H1 (cell line): ENCODE measurements around the gene SPOPL. TPM values are rescaled to one million over a fixed set of nuclear protein-coding genes. Genes with fewer than 3 reads are reported as not detected.

ENCODE experiments used
- CTCF ChIA-PET: fragments of 300-600 bp; sonication (Branson Sonifier 250); formaldehyde crosslinking; loops from one replicate; lab custom pipeline; 2021; ENCODE audit not compliant: partially characterized antibody; lab: Charles Lee
- POLR2A ChIA-PET: fragments of 300-600 bp; sonication (Branson Sonifier 250); formaldehyde crosslinking; loops from one replicate; lab custom pipeline; 2021; ENCODE audit warnings: inconsistent platforms; ENCODE audit not compliant: partially characterized antibody; lab: Charles Lee
- DNase-seq, 2 experiments: peaks; one replicate each; pipeline versions ENCODE4 v3.0.0 to v3.0.0-alpha.2; 2010 to 2022; ENCODE audit warnings: low spot score in 2 of 2, low read depth in 1 of 2, mixed read lengths in 1 of 2
- FAIRE-seq: peaks from 2 replicates; lab custom pipeline; 2011; peaks lifted over from hg19 to GRCh38; lab: Jason Lieb, UNC
- H2AFZ ChIP-seq: 2 replicates; pipeline ENCODE4 v1.8.1; 2012; ENCODE audit warnings: low read length, inconsistent platforms
- H2AK5ac ChIP-seq: 2 replicates; pipeline ENCODE4 v1.6.1; 2013; ENCODE audit warnings: low read depth, low read length
- H2BK120ac ChIP-seq: replicated peaks from 2 replicates; pipeline ENCODE3; 2013; ENCODE audit warnings: low read depth, low read length, inconsistent platforms
- H2BK12ac ChIP-seq: 2 replicates; pipeline ENCODE4 v1.6.1; 2013; ENCODE audit warnings: low read depth, low read length
- H2BK15ac ChIP-seq: 2 replicates; pipeline ENCODE4 v1.6.1; 2013; ENCODE audit warnings: low read length
- H2BK20ac ChIP-seq: 2 replicates; pipeline ENCODE4 v1.6.1; 2013; ENCODE audit warnings: low read length
- H2BK5ac ChIP-seq: 2 replicates; pipeline ENCODE4 v1.6.1; 2013; ENCODE audit warnings: low read depth, low read length
- H3K14ac ChIP-seq: 2 replicates; pipeline ENCODE4 v1.6.1; 2013; ENCODE audit warnings: inconsistent platforms; ENCODE audit not compliant: insufficient read length
- H3K18ac ChIP-seq: 2 replicates; pipeline ENCODE4 v1.6.1; 2013; ENCODE audit warnings: low read length; ENCODE audit errors: extremely low read depth
- H3K23ac ChIP-seq: 2 replicates; pipeline ENCODE4 v1.6.1; 2013; ENCODE audit warnings: inconsistent platforms; ENCODE audit not compliant: insufficient read length
- H3K23me2 ChIP-seq: 2 replicates; pipeline ENCODE4 v1.6.1; 2013; ENCODE audit warnings: low read depth, low read length
- H3K27ac ChIP-seq: 2 replicates; pipeline ENCODE4 v1.6.1; 2011; ENCODE audit warnings: low read depth, low read length, inconsistent platforms
- H3K27me3 ChIP-seq, 4 experiments: replicated peaks in 1 of 4; 1 replicate in 1 of 4; 2 replicates in 3 of 4; pipeline versions ENCODE4 v1.6.1 to v1.8.1; 2011 to 2013; ENCODE audit warnings: low read length in 3 of 4, mild to moderate bottlenecking in 3 of 4, inconsistent platforms in 2 of 4, mixed read lengths in 2 of 4, moderate library complexity in 1 of 4; ENCODE audit not compliant: control insufficient read depth in 3 of 4, insufficient read depth in 3 of 4; ENCODE audit errors: extremely low read depth in 1 of 4
- H3K36me3 ChIP-seq, 4 experiments: 2 replicates each; pipeline versions ENCODE4 v1.6.1 to v1.8.1; 2011 to 2013; ENCODE audit warnings: mild to moderate bottlenecking in 4 of 4, low read length in 3 of 4, moderate library complexity in 2 of 4, control low read depth in 1 of 4, inconsistent platforms in 1 of 4; ENCODE audit not compliant: insufficient read depth in 4 of 4, control insufficient read depth in 2 of 4
- H3K4ac ChIP-seq: replicated peaks from 2 replicates; pipeline ENCODE3; 2013; ENCODE audit warnings: low read length, low read depth, mixed read lengths, inconsistent platforms; ENCODE audit not compliant: insufficient read length
- H3K4me1 ChIP-seq, 4 experiments: replicated peaks in 1 of 4; 1 replicate in 1 of 4; 2 replicates in 3 of 4; pipeline versions ENCODE4 v1.6.1 to v1.8.1; 2011 to 2013; ENCODE audit warnings: low read length in 3 of 4, inconsistent platforms in 2 of 4, mixed read lengths in 1 of 4; ENCODE audit not compliant: insufficient read depth in 4 of 4, control insufficient read depth in 3 of 4
- H3K4me2 ChIP-seq, 2 experiments: 2 replicates each; pipeline versions ENCODE4 v1.6.1 to v1.8.1; 2011 to 2013; ENCODE audit warnings: low read depth in 2 of 2, low read length in 2 of 2, control low read depth in 1 of 2, inconsistent platforms in 1 of 2, mild to moderate bottlenecking in 1 of 2; ENCODE audit not compliant: insufficient read depth in 1 of 2
- H3K4me3 ChIP-seq, 4 experiments: fragments of 200-600, 300-600 bp in 1 of 4; sonication (generic), shearing (Covaris generic), sonication (Bioruptor Twin) in 1 of 4; 2 replicates each; pipeline versions ENCODE4 v1.5.1 to v1.8.1; 2011 to 2016; ENCODE audit warnings: low read length in 4 of 4, low read depth in 3 of 4, control low read depth in 2 of 4, inconsistent platforms in 2 of 4, mild to moderate bottlenecking in 2 of 4, mixed read lengths in 1 of 4, moderate library complexity in 1 of 4; ENCODE audit not compliant: insufficient read depth in 2 of 4; ENCODE audit errors: extremely low read depth in 1 of 4
- H3K56ac ChIP-seq: replicated peaks from 2 replicates; pipeline ENCODE3; 2013; ENCODE audit warnings: low read depth, mild to moderate bottlenecking, mixed read lengths, low read length, inconsistent platforms; ENCODE audit not compliant: insufficient read length
- H3K79me1 ChIP-seq: 2 replicates; pipeline ENCODE4 v1.6.1; 2013; ENCODE audit warnings: low read depth, low read length, control low read depth
- H3K79me2 ChIP-seq, 2 experiments: 2 replicates each; pipeline versions ENCODE4 v1.6.1 to v1.8.1; 2012 to 2013; ENCODE audit warnings: low read length in 2 of 2, mild to moderate bottlenecking in 2 of 2, inconsistent platforms in 1 of 2; ENCODE audit not compliant: insufficient read depth in 2 of 2, control insufficient read depth in 1 of 2
- H3K9ac ChIP-seq, 4 experiments: replicated peaks in 1 of 4; 1 replicate in 1 of 4; 2 replicates in 3 of 4; pipeline versions ENCODE4 v1.6.1 to v1.8.1; 2011 to 2013; ENCODE audit warnings: low read depth in 3 of 4, low read length in 3 of 4, control low read depth in 2 of 4, mild to moderate bottlenecking in 2 of 4, moderate library complexity in 2 of 4, inconsistent platforms in 1 of 4; ENCODE audit errors: extremely low read depth in 1 of 4
- H3K9me3 ChIP-seq, 2 experiments: 2 replicates each; pipeline versions ENCODE4 v1.6.1 to v1.8.1; 2012 to 2013; ENCODE audit warnings: mild to moderate bottlenecking in 2 of 2, moderate library complexity in 2 of 2, control low read depth in 1 of 2, inconsistent platforms in 1 of 2, low read depth in 1 of 2, low read length in 1 of 2, mixed read lengths in 1 of 2; ENCODE audit not compliant: insufficient read depth in 2 of 2
- H4K20me1 ChIP-seq, 2 experiments: replicated peaks in 1 of 2; 2 replicates each; pipeline versions ENCODE3 to v1.8.1; 2011 to 2013; ENCODE audit warnings: inconsistent platforms in 2 of 2, low read length in 2 of 2, mild to moderate bottlenecking in 1 of 2; ENCODE audit not compliant: insufficient read depth in 2 of 2, control insufficient read depth in 1 of 2
- H4K5ac ChIP-seq: 2 replicates; pipeline ENCODE4 v1.6.1; 2013; ENCODE audit warnings: low read length, low read depth, mixed read lengths, inconsistent platforms; ENCODE audit not compliant: insufficient read length
- H4K8ac ChIP-seq: 2 replicates; pipeline ENCODE4 v1.8.0; 2013; ENCODE audit warnings: mild to moderate bottlenecking, moderate library complexity, low read length, inconsistent platforms; ENCODE audit not compliant: insufficient read depth; ENCODE audit errors: extremely low read depth
- H4K91ac ChIP-seq: replicated peaks from 2 replicates; pipeline ENCODE3; 2013; ENCODE audit warnings: low read length, mixed read lengths, inconsistent platforms; ENCODE audit not compliant: insufficient read length
- KDM4A ChIP-seq: IDR thresholded peaks from one replicate; pipeline ENCODE4 v1.7.1; 2012; ENCODE audit warnings: low read depth, mild to moderate bottlenecking, moderate library complexity, low read length, inconsistent platforms; ENCODE audit not compliant: severe bottlenecking
- SIN3A ChIP-seq, 2 experiments: IDR thresholded peaks in 1 of 2; conservative IDR thresholded peaks in 1 of 2; 2 replicates each; pipeline ENCODE4 v1.6.1; 2011 to 2012; ENCODE audit warnings: low read length in 2 of 2, improper control_type of control experiment in 1 of 2, low read depth in 1 of 2, mild to moderate bottlenecking in 1 of 2
- SP2 ChIP-seq: IDR thresholded peaks from 2 replicates; pipeline ENCODE4 v1.6.1; 2012; ENCODE audit warnings: mild to moderate bottlenecking, low read length, inconsistent platforms
- WGBS, 2 experiments: shearing (Covaris generic) in 1 of 2; methylation state at CpG; one replicate each; pipeline versions ENCODE4 v1.1.6 to v1.1.7; 2013 to 2015; ENCODE audit warnings: low lambda C conversion rate in 2 of 2, mixed read lengths in 2 of 2, inconsistent platforms in 1 of 2, low coverage in 1 of 2, missing lambda C conversion rate in 1 of 2; ENCODE audit not compliant: insufficient replicate concordance in 2 of 2, insufficient coverage in 1 of 2, insufficient read length in 1 of 2; ENCODE audit errors: extremely low coverage in 1 of 2, missing lambda C conversion rate in 1 of 2; 5-methylcytosine and 5-hydroxymethylcytosine counted together
- polyA plus RNA-seq, 7 experiments: library from polyadenylated mRNA; depleted of rRNA in 3 of 7; stranded (reverse) in 5 of 7; unstranded in 2 of 7; fragments of >200 nt in 5 of 7; fragments of 200-250 nt in 2 of 7; gene quantifications; 1 replicate in 5 of 7; 2 replicates in 1 of 7; 4 replicates in 1 of 7; pipeline versions ENCODE4 v1.2.1 to v1.2.3, GENCODE V29; 2011 to 2013; ENCODE audit warnings: missing spikeins in 2 of 7, mixed read lengths in 2 of 7
- total RNA-seq: library from RNA; stranded (reverse); fragmentation: NEBNext Ultra II Directional; extraction: Animal tissue kit (Norgen Biotek cat#: 25700); gene quantifications from 2 replicates; pipeline ENCODE4 v1.2.1, GENCODE V29; 2021

Gene SPOPL
- total and polyA plus RNA-seq, 2 of the 8 experiments (the other 6 are each of a cell fraction or from before 2014, with no cell fraction given), result 1.9 to 14.5 TPM

- H2BK15ac ChIP-seq, result no peak overlapping the region
- H3K56ac ChIP-seq, result no peak overlapping the region
- H3K79me2 ChIP-seq, result peaks cover 0 to 5% of the 10 kb centered on the region in 2 experiments; a peak in 1 of 4 replicates
- no peak overlapping the region for H2AFZ ChIP-seq
- H3K9me3 ChIP-seq, result no peaks in the 10 kb centered on the region
- no peak overlapping the region for H2BK12ac ChIP-seq
- no peaks in the 10 kb centered on the region for H3K4me1 ChIP-seq
- no peak for FAIRE-seq
- no peak overlapping the region for H3K18ac ChIP-seq
- no peak overlapping the region for H2AK5ac ChIP-seq
- no peak overlapping the region for H3K4me2 ChIP-seq
- no peak overlapping the region for H4K8ac ChIP-seq
- no peaks in the 10 kb centered on the region for H3K27me3 ChIP-seq
- H3K4ac ChIP-seq, result no peak overlapping the region
- no peak overlapping the region for H2BK20ac ChIP-seq
- ChIA-PET CTCF (interaction anchor here (0.7 kb wide), 1 partner anchor 314 kb away, joined by 3 read pairs; no protein-coding TSS in a partner anchor), POLR2A (no interaction called here)
- no peak overlapping the region for H2BK5ac ChIP-seq
- peaks cover 0 to 11% (median 2%) of the 10 kb centered on the region in 4 experiments; a peak in 4 of 8 replicates for H3K36me3 ChIP-seq
- no peak for DNase-seq
- 95% methylated on average over 3 of the region's 3 CpGs; no CpG with 5 or more reads in 1 of the 2 experiments for WGBS, 2 experiments
- no peaks in the 10 kb centered on the region for H3K23me2 ChIP-seq
- no peaks in the 10 kb centered on the region for H4K20me1 ChIP-seq
- no peak overlapping the region for H4K91ac ChIP-seq
- no peak overlapping the region for H3K27ac ChIP-seq
- no peak overlapping the region for H4K5ac ChIP-seq
- H3K23ac ChIP-seq, result no peak overlapping the region
- TF ChIP-seq KDM4A, result no peak
- no peak for TF ChIP-seq SIN3A (conservative IDR thresholded peaks at IDR 0.05 in 1 of 2, IDR thresholded peaks at IDR 0.05 in 1 of 2; ENCODE audit: low read depth in 1 of 2, low read length in 2 of 2)
- no peak for TF ChIP-seq SP2
- no peak overlapping the region for H3K9ac ChIP-seq
- no peak overlapping the region for H2BK120ac ChIP-seq
- no peak overlapping the region; a peak in 1 of 8 replicates for H3K4me3 ChIP-seq
- H3K14ac ChIP-seq, result no peak overlapping the region
- H3K79me1 ChIP-seq, result no peaks in the 10 kb centered on the region
These were observed 52.6 kb downstream of the SPOPL start for GRCh38 chr2:138554123-138554522.
